ENCODE data around the gene TMCC2. TPM values are rescaled to one million over a fixed set of nuclear protein-coding genes. Genes with fewer than 3 reads are reported as not detected.
A peak's percentile ranks its signal among the peaks of the same experiment; 100 is the strongest.

Gene TMCC2
- total RNA-seq, 1 experiment from 2014 or later: 2.2 TPM

GRCh38 chr1:205284420-205285144, 56.8 kb downstream of the TMCC2 start:
- H3K4me1 ChIP-seq (ENCODE audit: insufficient read depth, low read length, poor library complexity, severe bottlenecking): peaks cover 3% of the 10 kb centered on the region
- TF ChIP-seq CTCF (conservative IDR thresholded peaks at IDR 0.05; ENCODE audit: low read depth, low read length): no peak
- no peak for TF ChIP-seq EZH2 (IDR thresholded peaks at IDR 0.05; ENCODE audit: borderline replicate concordance, low read depth, low read length, poor library complexity, severe bottlenecking)
- BruUV-seq (replicated peaks): no TSS peak

GRCh38 chr1:205285381-205286101, 57.8 kb downstream of the TMCC2 start:
- no TSS peak for BruUV-seq (replicated peaks)
- intact Hi-C loops (cut with micrococcal nuclease; ENCODE audit: unreplicated experiment): no loop called here
- no peak overlapping the region for H3K27ac ChIP-seq (ENCODE audit: low read depth, low read length, poor library complexity, severe bottlenecking)
- no peaks in the 10 kb centered on the region for H3K9me3 ChIP-seq (ENCODE audit: low read depth, low read length, poor library complexity, severe bottlenecking)
- H3K4me3 ChIP-seq (ENCODE audit: low read depth, low read length, poor library complexity, severe bottlenecking): no peak overlapping the region
- ChIA-PET POLR2A (ENCODE audit: low non-redundant PET) (interaction anchor here (0.7 kb wide), 1 partner anchor 91 kb away, joined by 7 read pairs; no protein-coding TSS in a partner anchor), CTCF (interaction anchor here (0.6 to 1.5 kb wide), 2 partner anchors 12 to 1425 kb away, joined by 5 to 6 read pairs; no protein-coding TSS in a partner anchor)
- DNase-seq (ENCODE audit: low spot score): no peak
- TF ChIP-seq CTCF (conservative IDR thresholded peaks at IDR 0.05; ENCODE audit: low read depth, low read length): no peak
- TF ChIP-seq EZH2 (IDR thresholded peaks at IDR 0.05; ENCODE audit: borderline replicate concordance, low read depth, low read length, poor library complexity, severe bottlenecking): no peak
- H3K4me1 ChIP-seq (ENCODE audit: insufficient read depth, low read length, poor library complexity, severe bottlenecking): peaks cover 3% of the 10 kb centered on the region
- H3K36me3 ChIP-seq (ENCODE audit: insufficient read depth, low read length, poor library complexity, severe bottlenecking): no peaks in the 10 kb centered on the region
- H3K27me3 ChIP-seq (replicated peaks; ENCODE audit: insufficient read depth, low read depth, low read length, poor library complexity): no peaks in the 10 kb centered on the region

More at GRCh38 chr1:205284420-205285144, 56.8 kb downstream of the TMCC2 start:
- intact Hi-C loops (cut with micrococcal nuclease; ENCODE audit: unreplicated experiment): no loop called here
- no peaks in the 10 kb centered on the region for H3K36me3 ChIP-seq (ENCODE audit: insufficient read depth, low read length, poor library complexity, severe bottlenecking)
- no peak overlapping the region for H3K27ac ChIP-seq (ENCODE audit: low read depth, low read length, poor library complexity, severe bottlenecking)
- H3K4me3 ChIP-seq (ENCODE audit: low read depth, low read length, poor library complexity, severe bottlenecking): no peak overlapping the region
- CTCF ChIA-PET: interaction anchor here (0.6 to 1.6 kb wide), 2 partner anchors 201 to 1424 kb away, joined by 3 to 5 read pairs; no protein-coding TSS in a partner anchor
- no peaks in the 10 kb centered on the region for H3K9me3 ChIP-seq (ENCODE audit: low read depth, low read length, poor library complexity, severe bottlenecking)
- H3K27me3 ChIP-seq (replicated peaks; ENCODE audit: insufficient read depth, low read depth, low read length, poor library complexity): no peaks in the 10 kb centered on the region
- POLR2A ChIA-PET (ENCODE audit: low non-redundant PET): no interaction called here
- peak; percentile 78 for DNase-seq (ENCODE audit: low spot score)

GRCh38 chr1:205286335-205286950, 58.7 kb downstream of the TMCC2 start:
- intact Hi-C loops (cut with micrococcal nuclease; ENCODE audit: unreplicated experiment): no loop called here
- BruUV-seq (replicated peaks): no TSS peak
- Histone ChIP-seq H3K27ac (ENCODE audit: low read depth, low read length, poor library complexity, severe bottlenecking) (no peak overlapping the region), H3K4me3 (ENCODE audit: low read depth, low read length, poor library complexity, severe bottlenecking) (no peak overlapping the region), H3K27me3 (replicated peaks; ENCODE audit: insufficient read depth, low read depth, low read length, poor library complexity) (no peaks in the 10 kb centered on the region), H3K9me3 (ENCODE audit: low read depth, low read length, poor library complexity, severe bottlenecking) (no peaks in the 10 kb centered on the region), H3K36me3 (ENCODE audit: insufficient read depth, low read length, poor library complexity, severe bottlenecking) (no peaks in the 10 kb centered on the region), H3K4me1 (ENCODE audit: insufficient read depth, low read length, poor library complexity, severe bottlenecking) (peaks cover 3% of the 10 kb centered on the region)
- ChIA-PET POLR2A (ENCODE audit: low non-redundant PET) (interaction anchor here (0.7 kb wide), 1 partner anchor 90 kb away, joined by 7 read pairs; no protein-coding TSS in a partner anchor), CTCF (interaction anchor here (1.5 kb wide), 1 partner anchor 13 kb away, joined by 6 read pairs; no protein-coding TSS in a partner anchor)
- no peak for DNase-seq (ENCODE audit: low spot score)
- TF ChIP-seq CTCF (conservative IDR thresholded peaks at IDR 0.05; ENCODE audit: low read depth, low read length) (no peak), EZH2 (IDR thresholded peaks at IDR 0.05; ENCODE audit: borderline replicate concordance, low read depth, low read length, poor library complexity, severe bottlenecking) (no peak)

Measured in A673 (cell line).